Mammary epithelial cell (primary cell): ENCODE measurements around the gene HLCS.

Source experiments
- CTCF ChIP-seq, 2 donors: IDR thresholded peaks in 1 of 2; conservative IDR thresholded peaks in 1 of 2; 2 replicates each; pipeline ENCODE4 v1.5.1; 2011 to 2012; ENCODE audit warnings: inconsistent platforms in 2 of 2, low read length in 2 of 2, mild to moderate bottlenecking in 2 of 2, control low read depth in 1 of 2, low read depth in 1 of 2; ENCODE audit not compliant: insufficient read depth in 1 of 2; ENCODE audit errors: extremely low read depth in 1 of 2
- EZH2 ChIP-seq: IDR thresholded peaks from 2 replicates; pipeline ENCODE4 v1.6.1; 2012; ENCODE audit warnings: low read length, inconsistent platforms, borderline replicate concordance

- TF ChIP-seq EZH2 (peak; percentile 88), CTCF (conservative IDR thresholded peaks at IDR 0.05 in 1 of 2, IDR thresholded peaks at IDR 0.05 in 1 of 2; ENCODE audit: extremely low read depth in 1 of 2, insufficient read depth in 1 of 2, low read depth in 1 of 2, low read length in 2 of 2) (no peak)
Measured at GRCh38 chr21:36704958-36705678, 261.4 kb downstream of the HLCS start.
